SK-N-SH (cell line): ENCODE results near the gene SERPINA1. TPM values are rescaled to one million over a fixed set of nuclear protein-coding genes. Genes with fewer than 3 reads are reported as not detected.

Experiments used
- CTCF ChIA-PET: fragments of 300-600, 350-600 bp; formaldehyde crosslinking; extraction: SDS; loops from one replicate; lab custom pipeline; 2021; lab: Yijun Ruan, JAX
- POLR2A ChIA-PET: fragments of 350-600 bp; sonication (Branson Sonifier 250); formaldehyde crosslinking; extraction: SDS; loops from one replicate; lab custom pipeline; 2020; ENCODE audit warnings: antibody characterized with exemption, inconsistent platforms; lab: Yijun Ruan, JAX
- DNase-seq: peaks from one replicate; pipeline ENCODE4 v3.0.0; 2012
- H2AFZ ChIP-seq: fragments of 200-600 bp; sonication (generic); 2 replicates; pipeline ENCODE4 v1.8.1; 2016; ENCODE audit warnings: antibody characterized with exemption, mild to moderate bottlenecking, low read depth
- H3F3A ChIP-seq: fragments of 200-600 bp; sonication (generic); replicated peaks from 2 replicates; pipeline ENCODE3; 2016; ENCODE audit warnings: antibody characterized with exemption, mild to moderate bottlenecking; ENCODE audit not compliant: insufficient read depth
- H3K27ac ChIP-seq, 2 experiments: fragments of 200-500 bp in 1 of 2; fragments of 200-600 bp in 1 of 2; sonication (Bioruptor generic) in 1 of 2; sonication (generic), shearing (Covaris generic) in 1 of 2; 2 replicates each; pipeline versions ENCODE4 v1.5.1 to v1.6.1; 2014 to 2016; ENCODE audit warnings: low read depth in 2 of 2, inconsistent platforms in 1 of 2, low read length in 1 of 2, mild to moderate bottlenecking in 1 of 2, mixed read lengths in 1 of 2
- H3K27me3 ChIP-seq: fragments of 200-600 bp; sonication (generic), shearing (Covaris generic); 2 replicates; pipeline ENCODE4 v1.6.1; 2016; ENCODE audit warnings: mixed run types; ENCODE audit not compliant: insufficient read depth
- H3K36me3 ChIP-seq, 2 experiments: fragments of 200-500 bp in 1 of 2; fragments of 200-600 bp in 1 of 2; sonication (Bioruptor generic) in 1 of 2; sonication (generic) in 1 of 2; replicated peaks in 1 of 2; 2 replicates each; pipeline versions ENCODE3 to v1.5.1; 2014 to 2016; ENCODE audit warnings: low read length in 1 of 2, mild to moderate bottlenecking in 1 of 2; ENCODE audit not compliant: insufficient read depth in 2 of 2, control insufficient read depth in 1 of 2
- H3K4me1 ChIP-seq, 2 experiments: fragments of 200-500 bp in 1 of 2; fragments of 200-600 bp in 1 of 2; sonication (Bioruptor generic) in 1 of 2; sonication (generic), shearing (Covaris generic) in 1 of 2; 2 replicates each; pipeline versions ENCODE4 v1.5.1 to v1.6.1; 2014 to 2016; ENCODE audit warnings: low read depth in 1 of 2, low read length in 1 of 2, mixed run types in 1 of 2; ENCODE audit not compliant: insufficient read depth in 2 of 2, control insufficient read depth in 1 of 2
- H3K4me2 ChIP-seq: fragments of 200-600 bp; sonication (generic), shearing (Covaris generic); 2 replicates; pipeline ENCODE4 v1.6.1; 2017; ENCODE audit warnings: mixed run types
- H3K4me3 ChIP-seq, 2 experiments: fragments of 200-500 bp in 1 of 2; fragments of 200-600 bp in 1 of 2; sonication (Bioruptor generic) in 1 of 2; sonication (generic), shearing (Covaris generic) in 1 of 2; 2 replicates each; pipeline versions ENCODE4 v1.5.1 to v1.8.1; 2014 to 2016; ENCODE audit warnings: low read depth in 2 of 2, inconsistent platforms in 1 of 2, low read length in 1 of 2, mild to moderate bottlenecking in 1 of 2, mixed read lengths in 1 of 2, moderate library complexity in 1 of 2
- H3K79me2 ChIP-seq: fragments of 200-600 bp; sonication (generic); 2 replicates; pipeline ENCODE4 v1.8.1; 2017; ENCODE audit warnings: mild to moderate bottlenecking; ENCODE audit not compliant: insufficient read depth
- H3K9ac ChIP-seq: fragments of 200-600 bp; sonication (generic); 2 replicates; pipeline ENCODE4 v1.6.1; 2017; ENCODE audit warnings: mixed run types
- H3K9me2 ChIP-seq: fragments of 200-600 bp; sonication (generic); 2 replicates; pipeline ENCODE4 v1.6.1; 2017; ENCODE audit warnings: mixed run types
- H3K9me3 ChIP-seq: fragments of 200-600 bp; sonication (generic); 2 replicates; pipeline ENCODE4 v1.6.1; 2017; ENCODE audit warnings: mixed run types, mild to moderate bottlenecking, moderate library complexity
- H4K20me1 ChIP-seq: fragments of 200-600 bp; sonication (generic); 2 replicates; pipeline ENCODE4 v1.6.1; 2017; ENCODE audit warnings: mild to moderate bottlenecking, mixed run types; ENCODE audit not compliant: insufficient read depth
- CHD2 ChIP-seq: fragments of 150-350 bp; IDR thresholded peaks from 2 replicates; pipeline ENCODE4 v1.6.1; 2018; ENCODE audit warnings: low read length; ENCODE audit not compliant: partially characterized antibody
- EP300 ChIP-seq, 2 experiments: IDR thresholded peaks; 2 replicates each; pipeline versions ENCODE4 v1.4.0 to v1.6.1; 2012; ENCODE audit warnings: borderline replicate concordance in 1 of 2, low read depth in 1 of 2, low read length in 1 of 2
- FOSL2 ChIP-seq: IDR thresholded peaks from 2 replicates; pipeline ENCODE4 v1.4.0; 2012; ENCODE audit warnings: low read depth, mild to moderate bottlenecking, moderate library complexity, borderline replicate concordance
- RAD21 ChIP-seq: IDR thresholded peaks from 2 replicates; pipeline ENCODE4 v1.6.1; 2012; ENCODE audit warnings: mild to moderate bottlenecking, low read length
- RXRA ChIP-seq: IDR thresholded peaks from 2 replicates; pipeline ENCODE4 v1.4.0; 2012; ENCODE audit warnings: low read depth, mild to moderate bottlenecking, borderline replicate concordance
- TAF1 ChIP-seq: IDR thresholded peaks from 2 replicates; pipeline ENCODE4 v1.6.1; 2012; ENCODE audit warnings: low read depth, mild to moderate bottlenecking, low read length, moderate library complexity, borderline replicate concordance
- TCF12 ChIP-seq: IDR thresholded peaks from 2 replicates; pipeline ENCODE4 v1.4.0; 2012
- YY1 ChIP-seq: IDR thresholded peaks from 2 replicates; pipeline ENCODE4 v1.4.0; 2012; ENCODE audit warnings: low read depth, mild to moderate bottlenecking
- WGBS: methylation state at CpG from one replicate; pipeline ENCODE4 v1.1.6; 2017; ENCODE audit warnings: low lambda C conversion rate; 5-methylcytosine and 5-hydroxymethylcytosine counted together
- polyA plus RNA-seq, 3 experiments: library from polyadenylated mRNA; depleted of rRNA; stranded (reverse); fragments of >200 nt; gene quantifications; 2 replicates each; pipeline ENCODE4 v1.2.3, GENCODE V29; 2012
- TF ChIP-seq, protein P1 (sequence below): IDR thresholded peaks from 2 replicates; pipeline ENCODE4 v1.4.0; 2012; ENCODE audit warnings: low read depth, borderline replicate concordance
- TF ChIP-seq, protein P2 (sequence below): IDR thresholded peaks from 2 replicates; pipeline ENCODE4 v1.4.0; 2012; ENCODE audit warnings: low read depth, borderline replicate concordance
- TF ChIP-seq, protein P3 (sequence below): fragments of 200-600 bp; sonication (generic); IDR thresholded peaks from 2 replicates; pipeline ENCODE4 v1.6.1; 2017; ENCODE audit warnings: antibody characterized with exemption, mild to moderate bottlenecking, moderate library complexity
- TF ChIP-seq, protein P4 (sequence below): fragments of 150-350 bp; IDR thresholded peaks from 2 replicates; pipeline ENCODE4 v1.6.1; 2017; ENCODE audit warnings: antibody characterized with exemption, low read length, low read depth, borderline replicate concordance

The SERPINA1 gene
- polyA plus RNA-seq, 1 of the 3 experiments (the other 2 are of a cell fraction): 11.3 TPM

DNA sequence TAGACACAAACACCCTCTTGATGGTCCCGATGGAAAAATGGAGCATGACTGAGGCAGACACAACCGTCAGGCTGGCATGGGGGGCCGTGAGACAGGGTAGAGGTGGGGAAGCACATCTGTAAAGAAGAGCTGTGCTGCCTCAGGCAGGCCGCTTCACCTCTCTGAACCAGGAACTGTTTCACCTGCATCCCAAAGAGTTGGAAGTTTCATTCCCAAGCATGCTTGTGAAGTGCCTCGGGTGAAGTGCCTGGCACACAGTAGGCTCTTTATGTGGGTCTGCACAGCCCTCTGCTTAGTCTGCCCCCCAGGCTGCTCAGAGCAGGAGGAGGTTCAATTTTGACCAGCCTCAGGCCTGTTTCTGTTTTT, 685 bp upstream of the SERPINA1 start:
- Histone ChIP-seq H3K9me2 (no peaks in the 10 kb centered on the region), H3K4me2 (no peak overlapping the region), H3K4me3 (no peak overlapping the region), H3K27me3 (no peaks in the 10 kb centered on the region), H3K27ac (no peak overlapping the region), H3K79me2 (no peaks in the 10 kb centered on the region), H2AFZ (no peak overlapping the region), H3K9me3 (no peaks in the 10 kb centered on the region), H3K36me3 (no peaks in the 10 kb centered on the region), H3F3A (peaks cover 5% of the 10 kb centered on the region), H3K9ac (no peak overlapping the region), H3K4me1 (peaks cover 0 to 12% of the 10 kb centered on the region in 2 experiments; a peak in 1 of 4 replicates), H4K20me1 (no peaks in the 10 kb centered on the region)
- CTCF ChIA-PET: interaction anchor here (0.8 kb wide), 1 partner anchor 34 kb away, joined by 3 read pairs; no protein-coding TSS in a partner anchor
- TF ChIP-seq, protein P1, sequence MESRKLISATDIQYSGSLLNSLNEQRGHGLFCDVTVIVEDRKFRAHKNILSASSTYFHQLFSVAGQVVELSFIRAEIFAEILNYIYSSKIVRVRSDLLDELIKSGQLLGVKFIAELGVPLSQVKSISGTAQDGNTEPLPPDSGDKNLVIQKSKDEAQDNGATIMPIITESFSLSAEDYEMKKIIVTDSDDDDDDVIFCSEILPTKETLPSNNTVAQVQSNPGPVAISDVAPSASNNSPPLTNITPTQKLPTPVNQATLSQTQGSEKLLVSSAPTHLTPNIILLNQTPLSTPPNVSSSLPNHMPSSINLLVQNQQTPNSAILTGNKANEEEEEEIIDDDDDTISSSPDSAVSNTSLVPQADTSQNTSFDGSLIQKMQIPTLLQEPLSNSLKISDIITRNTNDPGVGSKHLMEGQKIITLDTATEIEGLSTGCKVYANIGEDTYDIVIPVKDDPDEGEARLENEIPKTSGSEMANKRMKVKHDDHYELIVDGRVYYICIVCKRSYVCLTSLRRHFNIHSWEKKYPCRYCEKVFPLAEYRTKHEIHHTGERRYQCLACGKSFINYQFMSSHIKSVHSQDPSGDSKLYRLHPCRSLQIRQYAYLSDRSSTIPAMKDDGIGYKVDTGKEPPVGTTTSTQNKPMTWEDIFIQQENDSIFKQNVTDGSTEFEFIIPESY: no peak
- TF ChIP-seq YY1 (no peak), RAD21 (no peak)
- WGBS: 61% methylated on average over 5 of the region's 5 CpGs
- POLR2A ChIA-PET: no interaction called here
- DNase-seq: no peak

DNA sequence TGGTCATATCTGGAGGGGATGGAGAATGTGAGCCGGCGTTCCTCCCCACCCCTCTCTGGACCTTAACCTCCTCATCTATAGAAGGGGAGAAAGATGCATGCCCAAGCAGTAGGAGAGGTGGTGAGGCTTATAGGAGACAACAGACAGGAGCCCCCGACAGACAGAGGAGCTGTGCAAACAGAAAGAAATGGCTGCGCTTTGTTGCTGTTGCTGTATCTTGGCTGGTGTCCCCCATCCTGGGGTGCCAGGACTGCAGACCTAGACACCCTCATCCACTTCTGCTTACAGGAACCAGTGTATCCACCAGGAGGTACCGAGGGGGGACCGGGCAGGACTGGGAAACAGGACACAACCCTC, 397 bp downstream of the SERPINA1 start:
- Histone ChIP-seq H3K79me2 (no peaks in the 10 kb centered on the region), H3K27ac (no peak overlapping the region), H3F3A (peaks cover 5% of the 10 kb centered on the region), H3K4me3 (no peak overlapping the region), H3K9ac (no peak overlapping the region), H3K36me3 (no peaks in the 10 kb centered on the region), H3K9me3 (no peaks in the 10 kb centered on the region), H4K20me1 (no peaks in the 10 kb centered on the region), H3K27me3 (no peaks in the 10 kb centered on the region), H3K9me2 (no peaks in the 10 kb centered on the region), H3K4me2 (no peak overlapping the region), H2AFZ (no peak overlapping the region), H3K4me1 (peaks cover 0 to 11% of the 10 kb centered on the region in 2 experiments; a peak in 1 of 4 replicates)
- TF ChIP-seq CHD2 (no peak), TAF1 (no peak), TCF12 (no peak), FOSL2 (no peak), RXRA (no peak), EP300 (IDR thresholded peaks at IDR 0.05; ENCODE audit: borderline replicate concordance in 1 of 2, low read depth in 1 of 2, low read length in 1 of 2) (no peak)
- TF ChIP-seq, protein P2, sequence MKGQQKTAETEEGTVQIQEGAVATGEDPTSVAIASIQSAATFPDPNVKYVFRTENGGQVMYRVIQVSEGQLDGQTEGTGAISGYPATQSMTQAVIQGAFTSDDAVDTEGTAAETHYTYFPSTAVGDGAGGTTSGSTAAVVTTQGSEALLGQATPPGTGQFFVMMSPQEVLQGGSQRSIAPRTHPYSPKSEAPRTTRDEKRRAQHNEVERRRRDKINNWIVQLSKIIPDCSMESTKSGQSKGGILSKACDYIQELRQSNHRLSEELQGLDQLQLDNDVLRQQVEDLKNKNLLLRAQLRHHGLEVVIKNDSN: no peak
- TF ChIP-seq, protein P3, sequence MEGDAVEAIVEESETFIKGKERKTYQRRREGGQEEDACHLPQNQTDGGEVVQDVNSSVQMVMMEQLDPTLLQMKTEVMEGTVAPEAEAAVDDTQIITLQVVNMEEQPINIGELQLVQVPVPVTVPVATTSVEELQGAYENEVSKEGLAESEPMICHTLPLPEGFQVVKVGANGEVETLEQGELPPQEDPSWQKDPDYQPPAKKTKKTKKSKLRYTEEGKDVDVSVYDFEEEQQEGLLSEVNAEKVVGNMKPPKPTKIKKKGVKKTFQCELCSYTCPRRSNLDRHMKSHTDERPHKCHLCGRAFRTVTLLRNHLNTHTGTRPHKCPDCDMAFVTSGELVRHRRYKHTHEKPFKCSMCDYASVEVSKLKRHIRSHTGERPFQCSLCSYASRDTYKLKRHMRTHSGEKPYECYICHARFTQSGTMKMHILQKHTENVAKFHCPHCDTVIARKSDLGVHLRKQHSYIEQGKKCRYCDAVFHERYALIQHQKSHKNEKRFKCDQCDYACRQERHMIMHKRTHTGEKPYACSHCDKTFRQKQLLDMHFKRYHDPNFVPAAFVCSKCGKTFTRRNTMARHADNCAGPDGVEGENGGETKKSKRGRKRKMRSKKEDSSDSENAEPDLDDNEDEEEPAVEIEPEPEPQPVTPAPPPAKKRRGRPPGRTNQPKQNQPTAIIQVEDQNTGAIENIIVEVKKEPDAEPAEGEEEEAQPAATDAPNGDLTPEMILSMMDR: no peak
- TF ChIP-seq, protein P4, sequence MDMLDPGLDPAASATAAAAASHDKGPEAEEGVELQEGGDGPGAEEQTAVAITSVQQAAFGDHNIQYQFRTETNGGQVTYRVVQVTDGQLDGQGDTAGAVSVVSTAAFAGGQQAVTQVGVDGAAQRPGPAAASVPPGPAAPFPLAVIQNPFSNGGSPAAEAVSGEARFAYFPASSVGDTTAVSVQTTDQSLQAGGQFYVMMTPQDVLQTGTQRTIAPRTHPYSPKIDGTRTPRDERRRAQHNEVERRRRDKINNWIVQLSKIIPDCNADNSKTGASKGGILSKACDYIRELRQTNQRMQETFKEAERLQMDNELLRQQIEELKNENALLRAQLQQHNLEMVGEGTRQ: no peak
- ChIA-PET CTCF (no interaction called here), POLR2A (no interaction called here)
- 85% methylated on average over 3 of the region's 6 CpGs for WGBS
- DNase-seq: no peak
